ENCODE data around the gene PLSCR2.
"Not testable (repeated sequence)": the region's sequence is repeated elsewhere in the genome, so short reads cannot be mapped to it uniquely, and the experiment has no call there.

PLSCR2 gene

GRCh38 chr3:146454796-146455195, 14.6 kb downstream of the PLSCR2 start:
- in situ Hi-C loops (cut with HindIII; ENCODE audit: low sequenced_read_pairs) = no loop called here
- no peak for TF ChIP-seq CTCF (IDR thresholded peaks at IDR 0.05; ENCODE audit: low read depth, low read length)
- no peak for DNase-seq (ENCODE audit: low read depth, low spot score)
- no peak overlapping the region for H3K4me3 ChIP-seq (ENCODE audit: low read depth, low read length)

- in situ Hi-C loops (cut with HindIII; ENCODE audit: low sequenced_read_pairs) = no loop called here
- no peak for TF ChIP-seq CTCF (IDR thresholded peaks at IDR 0.05; ENCODE audit: low read depth, low read length)
- DNase-seq (ENCODE audit: low read depth, low spot score) = no peak
- no peak overlapping the region for H3K4me3 ChIP-seq (ENCODE audit: low read depth, low read length)
Measured at GRCh38 chr3:146449613-146450012, 19.7 kb downstream of the PLSCR2 start.

DNA sequence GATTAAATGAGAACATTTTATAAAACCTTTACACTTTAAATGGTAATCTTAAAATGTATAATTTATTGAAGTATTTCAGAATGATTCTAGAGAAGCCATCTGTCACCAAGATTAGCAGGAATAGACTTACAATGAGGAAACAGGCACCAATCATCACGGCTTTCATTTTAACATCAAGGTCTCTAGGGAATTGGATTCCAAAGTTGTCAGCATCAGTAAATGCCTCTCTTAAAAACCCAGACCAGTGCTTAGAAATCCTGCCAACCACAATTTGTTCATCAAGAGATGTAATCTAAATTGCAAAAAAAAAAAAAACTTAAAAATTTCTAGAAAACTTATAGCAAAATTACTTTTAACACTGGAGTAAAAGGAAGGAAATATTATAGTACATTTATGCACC, 20.3 kb downstream of the PLSCR2 start:
- H3K4me3 ChIP-seq (ENCODE audit: low read depth, low read length) = no peak overlapping the region
- in situ Hi-C loops (cut with HindIII; ENCODE audit: low sequenced_read_pairs) = no loop called here
- no peak for DNase-seq (ENCODE audit: low read depth, low spot score)
- no peak for TF ChIP-seq CTCF (IDR thresholded peaks at IDR 0.05; ENCODE audit: low read depth, low read length)

- TF ChIP-seq CTCF (IDR thresholded peaks at IDR 0.05; ENCODE audit: low read depth, low read length) = no peak
- no peak for DNase-seq (ENCODE audit: low read depth, low spot score)
- no peak overlapping the region for H3K4me3 ChIP-seq (ENCODE audit: low read depth, low read length)
- in situ Hi-C loops (cut with HindIII; ENCODE audit: low sequenced_read_pairs) = no loop called here
Measured at GRCh38 chr3:146446026-146446425, 23.3 kb downstream of the PLSCR2 start.

GRCh38 chr3:146440310-146440709, 29.1 kb downstream of the PLSCR2 start:
- in situ Hi-C loops (cut with HindIII; ENCODE audit: low sequenced_read_pairs); H3K4me3 ChIP-seq (ENCODE audit: low read depth, low read length); DNase-seq (ENCODE audit: low read depth, low spot score): not testable (repeated sequence)

DNA sequence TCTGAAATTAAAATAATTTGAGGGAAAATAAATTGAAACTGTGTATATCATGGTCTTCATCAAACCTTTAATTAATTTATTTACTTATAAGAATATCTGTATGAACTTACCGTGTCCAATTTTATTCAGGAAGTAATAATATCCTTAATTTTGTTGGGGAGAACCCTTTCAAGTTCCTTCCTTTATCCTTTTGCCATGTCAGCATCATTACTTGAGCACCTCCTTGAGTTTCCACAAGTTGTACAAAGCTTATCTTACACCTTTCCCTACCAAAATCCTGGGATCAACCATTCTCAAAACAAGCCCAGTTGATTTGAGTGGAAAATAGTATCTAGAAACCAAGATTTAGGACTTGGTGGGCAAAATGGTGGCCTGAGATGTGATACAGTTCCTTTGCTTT, 37.3 kb downstream of the PLSCR2 start:
- no peak for DNase-seq (ENCODE audit: low read depth, low spot score)
- TF ChIP-seq CTCF (IDR thresholded peaks at IDR 0.05; ENCODE audit: low read depth, low read length) = no peak
- no peak overlapping the region for H3K4me3 ChIP-seq (ENCODE audit: low read depth, low read length)
- in situ Hi-C loops (cut with HindIII; ENCODE audit: low sequenced_read_pairs) = no loop called here

GRCh38 chr3:146431240-146431639, 38.1 kb downstream of the PLSCR2 start:
- in situ Hi-C loops (cut with HindIII; ENCODE audit: low sequenced_read_pairs) = no loop called here

More at GRCh38 chr3:146431240-146431639, 38.1 kb downstream of the PLSCR2 start:
- no peak for DNase-seq (ENCODE audit: low read depth, low spot score)
- no peak for TF ChIP-seq CTCF (IDR thresholded peaks at IDR 0.05; ENCODE audit: low read depth, low read length)
- H3K4me3 ChIP-seq (ENCODE audit: low read depth, low read length) = no peak overlapping the region

All from astrocyte of the spinal cord (primary cell).